GM23338 (cell line): ENCODE measurements around the gene SERPINA1.

ENCODE experiments used
- CREB1 ChIP-seq: fragments of 250-450 bp; sonication (Bioruptor Pico); IDR thresholded peaks from 2 replicates; pipeline ENCODE4 v1.5.0; 2020; ENCODE audit warnings: low read depth, mild to moderate bottlenecking, moderate library complexity
- EZH2 ChIP-seq: fragments of 200-600 bp; sonication (generic); IDR thresholded peaks from one replicate; pipeline ENCODE4 v1.8.0; 2017; ENCODE audit warnings: antibody characterized with exemption, mild to moderate bottlenecking, low read depth; ENCODE audit not compliant: unreplicated experiment
- EZH2phosphoT487 ChIP-seq: fragments of 200-600 bp; sonication (generic); IDR thresholded peaks from one replicate; pipeline ENCODE4 v1.8.1; 2018; ENCODE audit warnings: antibody characterized with exemption; ENCODE audit not compliant: unreplicated experiment
- POLR2AphosphoS5 ChIP-seq: IDR thresholded peaks from 2 replicates; pipeline ENCODE4 v1.6.1; 2016; ENCODE audit warnings: antibody characterized with exemption, low read depth
- REST ChIP-seq: IDR thresholded peaks from one replicate; pipeline ENCODE4 v1.6.1; 2018; ENCODE audit warnings: antibody characterized with exemption; ENCODE audit not compliant: unreplicated experiment
- TF ChIP-seq, protein P1 (sequence below), 2 experiments: fragments of 200-600 bp in 1 of 2; sonication (generic) in 1 of 2; conservative IDR thresholded peaks; 2 replicates each; pipeline versions ENCODE4 v1.5.1 to v1.6.1; 2016 to 2017; ENCODE audit warnings: antibody characterized with exemption in 2 of 2, low read depth in 2 of 2, mild to moderate bottlenecking in 2 of 2, moderate library complexity in 1 of 2

DNA sequence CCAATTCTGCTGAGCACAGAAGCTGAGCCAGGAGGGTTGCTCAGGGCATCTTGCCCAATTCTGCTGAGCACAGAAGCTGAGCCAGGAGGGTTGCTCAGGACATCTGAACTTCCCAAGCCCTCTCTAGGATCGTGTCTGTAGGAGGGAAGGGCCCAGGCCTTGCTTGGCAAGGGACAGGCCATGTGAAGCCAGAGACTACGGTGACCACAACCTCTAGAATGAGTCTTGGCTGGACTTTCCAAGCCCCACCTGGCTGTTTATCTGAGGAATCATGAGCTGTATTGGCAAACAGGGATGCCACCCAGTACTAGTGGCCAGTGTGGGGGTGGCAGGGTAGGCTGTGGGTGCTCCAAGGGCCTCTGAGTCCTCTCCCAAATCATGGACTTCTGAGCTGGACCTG is 57.5 kb downstream of the SERPINA1 start:
- TF ChIP-seq, protein P1, sequence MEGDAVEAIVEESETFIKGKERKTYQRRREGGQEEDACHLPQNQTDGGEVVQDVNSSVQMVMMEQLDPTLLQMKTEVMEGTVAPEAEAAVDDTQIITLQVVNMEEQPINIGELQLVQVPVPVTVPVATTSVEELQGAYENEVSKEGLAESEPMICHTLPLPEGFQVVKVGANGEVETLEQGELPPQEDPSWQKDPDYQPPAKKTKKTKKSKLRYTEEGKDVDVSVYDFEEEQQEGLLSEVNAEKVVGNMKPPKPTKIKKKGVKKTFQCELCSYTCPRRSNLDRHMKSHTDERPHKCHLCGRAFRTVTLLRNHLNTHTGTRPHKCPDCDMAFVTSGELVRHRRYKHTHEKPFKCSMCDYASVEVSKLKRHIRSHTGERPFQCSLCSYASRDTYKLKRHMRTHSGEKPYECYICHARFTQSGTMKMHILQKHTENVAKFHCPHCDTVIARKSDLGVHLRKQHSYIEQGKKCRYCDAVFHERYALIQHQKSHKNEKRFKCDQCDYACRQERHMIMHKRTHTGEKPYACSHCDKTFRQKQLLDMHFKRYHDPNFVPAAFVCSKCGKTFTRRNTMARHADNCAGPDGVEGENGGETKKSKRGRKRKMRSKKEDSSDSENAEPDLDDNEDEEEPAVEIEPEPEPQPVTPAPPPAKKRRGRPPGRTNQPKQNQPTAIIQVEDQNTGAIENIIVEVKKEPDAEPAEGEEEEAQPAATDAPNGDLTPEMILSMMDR (conservative IDR thresholded peaks at IDR 0.05; ENCODE audit: low read depth in 2 of 2): no peak
- TF ChIP-seq REST (no peak), EZH2 (no peak), EZH2phosphoT487 (no peak), CREB1 (no peak), POLR2AphosphoS5 (no peak)
